Dedifferentiated amniotic fluid mesenchymal stem cell (primary cell): ENCODE measurements around the gene DNAH3.
A peak's percentile ranks its signal among the peaks of the same experiment; 100 is the strongest.
"Not testable (repeated sequence)": the region's sequence is repeated elsewhere in the genome, so short reads cannot be mapped to it uniquely, and the experiment has no call there.

Experiments used
- DNase-seq: peaks from one replicate; pipeline ENCODE4 v3.0.0-alpha.2; 2016; ENCODE audit errors: extremely low spot score

The DNAH3 gene

GRCh38 chr16:21150375-21151001, at the start of gene DNAH3:
DNAH3 (minus strand) TSS chr16:21150846; CDS start chr16:21150319, 527 bp downstream.
- DNase-seq = no peak

GRCh38 chr16:21199607-21200218, 49.1 kb upstream of the DNAH3 start:
- no peak for DNase-seq

GRCh38 chr16:21197621-21198020, 47.0 kb upstream of the DNAH3 start:
- no peak for DNase-seq

GRCh38 chr16:21197112-21197511, 46.5 kb upstream of the DNAH3 start:
- no peak for DNase-seq

- DNase-seq = not testable (repeated sequence)
These were observed 44.7 kb upstream of the DNAH3 start for GRCh38 chr16:21195330-21195729.

- DNase-seq = no peak
These were observed 44.2 kb upstream of the DNAH3 start for GRCh38 chr16:21194771-21195301.

GRCh38 chr16:21192991-21193390, 42.3 kb upstream of the DNAH3 start:
- DNase-seq = no peak

GRCh38 chr16:21190599-21190998, 40.0 kb upstream of the DNAH3 start:
- peak; percentile 31 for DNase-seq

GRCh38 chr16:21190013-21190412, 39.4 kb upstream of the DNAH3 start:
- no peak for DNase-seq

GRCh38 chr16:21189311-21189710, 38.7 kb upstream of the DNAH3 start:
- DNase-seq = no peak

- DNase-seq = no peak
These were observed 35.7 kb upstream of the DNAH3 start for GRCh38 chr16:21186326-21186691.

GRCh38 chr16:21185659-21186325, 35.1 kb upstream of the DNAH3 start:
- no peak for DNase-seq

GRCh38 chr16:21184834-21185233, 34.2 kb upstream of the DNAH3 start:
- DNase-seq = no peak

GRCh38 chr16:21183995-21184394, 33.3 kb upstream of the DNAH3 start:
- DNase-seq = no peak

- no peak for DNase-seq
These were observed 29.3 kb upstream of the DNAH3 start for GRCh38 chr16:21179983-21180365.

GRCh38 chr16:21179126-21179982, 28.7 kb upstream of the DNAH3 start:
- DNase-seq = no peak

- no peak for DNase-seq
These were observed 24.8 kb upstream of the DNAH3 start for GRCh38 chr16:21175397-21175796.

GRCh38 chr16:21172650-21173049, 22.0 kb upstream of the DNAH3 start:
- DNase-seq = no peak

GRCh38 chr16:21170116-21170515, 19.5 kb upstream of the DNAH3 start:
- not testable (repeated sequence) for DNase-seq

GRCh38 chr16:21169249-21169981, 18.8 kb upstream of the DNAH3 start:
- no peak for DNase-seq

- no peak for DNase-seq
These were observed 17.4 kb upstream of the DNAH3 start for GRCh38 chr16:21167929-21168602.
